ENCODE data around the gene FBXO46. TPM values are rescaled to one million over a fixed set of nuclear protein-coding genes. Genes with fewer than 3 reads are reported as not detected.

The FBXO46 gene
- total and polyA plus RNA-seq, 2 of the 13 experiments (the other 11 are each of a cell fraction or from before 2014, with no cell fraction given): 6.2 to 6.4 TPM

DNA sequence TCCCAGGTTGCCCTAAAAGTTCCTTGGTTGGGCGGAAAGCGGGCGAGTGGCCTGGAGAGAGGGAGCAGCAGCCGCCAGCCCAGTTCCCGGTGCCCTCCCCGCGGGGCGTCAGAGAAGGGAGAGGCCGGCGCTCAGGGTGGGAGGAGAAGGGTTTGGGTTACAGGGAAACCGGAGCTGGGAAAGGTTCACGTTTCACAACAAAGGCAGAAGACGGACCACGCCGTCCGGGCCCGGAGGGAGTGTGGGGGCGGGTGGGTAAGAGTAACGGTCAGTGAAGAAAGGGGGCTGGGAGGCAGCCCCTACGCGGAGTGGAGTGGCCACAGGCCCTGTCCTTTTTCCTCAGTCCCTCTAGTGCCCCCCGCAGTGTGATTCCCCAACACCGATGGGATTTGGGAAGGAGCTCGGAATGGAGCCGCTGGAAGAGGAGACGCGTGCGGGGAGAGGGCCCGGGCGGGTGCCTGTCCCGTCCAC is 36.7 kb upstream of the FBXO46 start (continued):
- no peak for TF ChIP-seq ZC3H4 (CRISPR knock-in tag; IDR thresholded peaks at IDR 0.05; ENCODE audit: borderline replicate concordance)
- TF ChIP-seq ZNF678 (CRISPR knock-in tag; IDR thresholded peaks at IDR 0.05): no peak
- no peak for TF ChIP-seq MBD4 (IDR thresholded peaks at IDR 0.05; ENCODE audit: borderline replicate concordance, low read length)
- no peak for TF ChIP-seq ZNF282 (IDR thresholded peaks at IDR 0.05; ENCODE audit: partially characterized antibody)
- TF ChIP-seq ETV5 (CRISPR knock-in tag; IDR thresholded peaks at IDR 0.05; ENCODE audit: borderline replicate concordance): no peak
- TF ChIP-seq ZNF781 (CRISPR knock-in tag; IDR thresholded peaks at IDR 0.05; ENCODE audit: borderline replicate concordance, not compliant biosample characterization): peak; percentile 6
- no peak for TF ChIP-seq FLYWCH1 (CRISPR knock-in tag; IDR thresholded peaks at IDR 0.05)
- no peak for TF ChIP-seq GABPB1 (CRISPR knock-in tag; IDR thresholded peaks at IDR 0.05)
- no peak for TF ChIP-seq CAMTA2 (CRISPR knock-in tag; IDR thresholded peaks at IDR 0.05; ENCODE audit: borderline replicate concordance)
- TF ChIP-seq, protein P1, sequence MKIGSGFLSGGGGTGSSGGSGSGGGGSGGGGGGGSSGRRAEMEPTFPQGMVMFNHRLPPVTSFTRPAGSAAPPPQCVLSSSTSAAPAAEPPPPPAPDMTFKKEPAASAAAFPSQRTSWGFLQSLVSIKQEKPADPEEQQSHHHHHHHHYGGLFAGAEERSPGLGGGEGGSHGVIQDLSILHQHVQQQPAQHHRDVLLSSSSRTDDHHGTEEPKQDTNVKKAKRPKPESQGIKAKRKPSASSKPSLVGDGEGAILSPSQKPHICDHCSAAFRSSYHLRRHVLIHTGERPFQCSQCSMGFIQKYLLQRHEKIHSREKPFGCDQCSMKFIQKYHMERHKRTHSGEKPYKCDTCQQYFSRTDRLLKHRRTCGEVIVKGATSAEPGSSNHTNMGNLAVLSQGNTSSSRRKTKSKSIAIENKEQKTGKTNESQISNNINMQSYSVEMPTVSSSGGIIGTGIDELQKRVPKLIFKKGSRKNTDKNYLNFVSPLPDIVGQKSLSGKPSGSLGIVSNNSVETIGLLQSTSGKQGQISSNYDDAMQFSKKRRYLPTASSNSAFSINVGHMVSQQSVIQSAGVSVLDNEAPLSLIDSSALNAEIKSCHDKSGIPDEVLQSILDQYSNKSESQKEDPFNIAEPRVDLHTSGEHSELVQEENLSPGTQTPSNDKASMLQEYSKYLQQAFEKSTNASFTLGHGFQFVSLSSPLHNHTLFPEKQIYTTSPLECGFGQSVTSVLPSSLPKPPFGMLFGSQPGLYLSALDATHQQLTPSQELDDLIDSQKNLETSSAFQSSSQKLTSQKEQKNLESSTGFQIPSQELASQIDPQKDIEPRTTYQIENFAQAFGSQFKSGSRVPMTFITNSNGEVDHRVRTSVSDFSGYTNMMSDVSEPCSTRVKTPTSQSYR (CRISPR knock-in tag; IDR thresholded peaks at IDR 0.05; ENCODE audit: borderline replicate concordance): peak; percentile 36; the same call in 1 of the 2 replicates
- TF ChIP-seq, protein P2, sequence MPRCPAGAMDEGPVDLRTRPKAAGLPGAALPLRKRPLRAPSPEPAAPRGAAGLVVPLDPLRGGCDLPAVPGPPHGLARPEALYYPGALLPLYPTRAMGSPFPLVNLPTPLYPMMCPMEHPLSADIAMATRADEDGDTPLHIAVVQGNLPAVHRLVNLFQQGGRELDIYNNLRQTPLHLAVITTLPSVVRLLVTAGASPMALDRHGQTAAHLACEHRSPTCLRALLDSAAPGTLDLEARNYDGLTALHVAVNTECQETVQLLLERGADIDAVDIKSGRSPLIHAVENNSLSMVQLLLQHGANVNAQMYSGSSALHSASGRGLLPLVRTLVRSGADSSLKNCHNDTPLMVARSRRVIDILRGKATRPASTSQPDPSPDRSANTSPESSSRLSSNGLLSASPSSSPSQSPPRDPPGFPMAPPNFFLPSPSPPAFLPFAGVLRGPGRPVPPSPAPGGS (CRISPR knock-in tag; IDR thresholded peaks at IDR 0.05): no peak
- TF ChIP-seq, protein P3, sequence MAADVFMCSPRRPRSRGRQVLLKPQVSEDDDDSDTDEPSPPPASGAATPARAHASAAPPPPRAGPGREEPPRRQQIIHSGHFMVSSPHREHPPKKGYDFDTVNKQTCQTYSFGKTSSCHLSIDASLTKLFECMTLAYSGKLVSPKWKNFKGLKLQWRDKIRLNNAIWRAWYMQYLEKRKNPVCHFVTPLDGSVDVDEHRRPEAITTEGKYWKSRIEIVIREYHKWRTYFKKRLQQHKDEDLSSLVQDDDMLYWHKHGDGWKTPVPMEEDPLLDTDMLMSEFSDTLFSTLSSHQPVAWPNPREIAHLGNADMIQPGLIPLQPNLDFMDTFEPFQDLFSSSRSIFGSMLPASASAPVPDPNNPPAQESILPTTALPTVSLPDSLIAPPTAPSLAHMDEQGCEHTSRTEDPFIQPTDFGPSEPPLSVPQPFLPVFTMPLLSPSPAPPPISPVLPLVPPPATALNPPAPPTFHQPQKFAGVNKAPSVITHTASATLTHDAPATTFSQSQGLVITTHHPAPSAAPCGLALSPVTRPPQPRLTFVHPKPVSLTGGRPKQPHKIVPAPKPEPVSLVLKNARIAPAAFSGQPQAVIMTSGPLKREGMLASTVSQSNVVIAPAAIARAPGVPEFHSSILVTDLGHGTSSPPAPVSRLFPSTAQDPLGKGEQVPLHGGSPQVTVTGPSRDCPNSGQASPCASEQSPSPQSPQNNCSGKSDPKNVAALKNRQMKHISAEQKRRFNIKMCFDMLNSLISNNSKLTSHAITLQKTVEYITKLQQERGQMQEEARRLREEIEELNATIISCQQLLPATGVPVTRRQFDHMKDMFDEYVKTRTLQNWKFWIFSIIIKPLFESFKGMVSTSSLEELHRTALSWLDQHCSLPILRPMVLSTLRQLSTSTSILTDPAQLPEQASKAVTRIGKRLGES (CRISPR knock-in tag; IDR thresholded peaks at IDR 0.05; ENCODE audit: borderline replicate concordance): no peak
- TF ChIP-seq MIER2 (CRISPR knock-in tag; IDR thresholded peaks at IDR 0.05): no peak
- TF ChIP-seq GATAD1 (CRISPR knock-in tag; IDR thresholded peaks at IDR 0.05): no peak
- TF ChIP-seq, protein P4, sequence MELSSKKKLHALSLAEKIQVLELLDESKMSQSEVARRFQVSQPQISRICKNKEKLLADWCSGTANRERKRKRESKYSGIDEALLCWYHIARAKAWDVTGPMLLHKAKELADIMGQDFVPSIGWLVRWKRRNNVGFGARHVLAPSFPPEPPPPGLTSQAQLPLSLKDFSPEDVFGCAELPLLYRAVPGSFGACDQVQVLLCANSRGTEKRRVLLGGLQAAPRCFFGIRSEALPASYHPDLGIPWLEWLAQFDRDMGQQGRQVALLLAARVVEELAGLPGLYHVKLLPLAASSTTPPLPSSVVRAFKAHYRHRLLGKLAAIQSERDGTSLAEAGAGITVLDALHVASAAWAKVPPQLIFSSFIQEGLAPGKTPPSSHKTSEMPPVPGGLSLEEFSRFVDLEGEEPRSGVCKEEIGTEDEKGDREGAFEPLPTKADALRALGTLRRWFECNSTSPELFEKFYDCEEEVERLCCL (CRISPR knock-in tag; IDR thresholded peaks at IDR 0.05; ENCODE audit: borderline replicate concordance): no peak
- 0 out of 2 replicates have a peak, but pooled peaks have one; percentile 13 for TF ChIP-seq YEATS4 (CRISPR knock-in tag; IDR thresholded peaks at IDR 0.05; ENCODE audit: borderline replicate concordance)
- no peak for TF ChIP-seq TMF1 (CRISPR knock-in tag; IDR thresholded peaks at IDR 0.05; ENCODE audit: low read depth)
- TF ChIP-seq SP5 (CRISPR knock-in tag; IDR thresholded peaks at IDR 0.05; ENCODE audit: borderline replicate concordance, low read depth): peak; percentile 56; the same call in 1 of the 2 replicates
- no peak for TF ChIP-seq ZNF510 (CRISPR knock-in tag; IDR thresholded peaks at IDR 0.05; ENCODE audit: low read depth)
- TF ChIP-seq ZNF160 (CRISPR knock-in tag; IDR thresholded peaks at IDR 0.05): no peak
- TF ChIP-seq ZNF766 (CRISPR knock-in tag; IDR thresholded peaks at IDR 0.05; ENCODE audit: borderline replicate concordance): no peak
- no peak for TF ChIP-seq KAT2B (IDR thresholded peaks at IDR 0.05; ENCODE audit: borderline replicate concordance, low read depth, low read length)
- TF ChIP-seq SIN3A (IDR thresholded peaks at IDR 0.05; ENCODE audit: borderline replicate concordance, low read depth, low read length): peak; percentile 35; the same call in 1 of the 2 replicates
